ENCODE measurements around the gene CNTNAP5. TPM values are rescaled to one million over a fixed set of nuclear protein-coding genes. Genes with fewer than 3 reads are reported as not detected.

CNTNAP5 gene
- total and polyA plus RNA-seq, 2 of the 4 experiments (the other 2 are of a cell fraction) = not detected

DNA sequence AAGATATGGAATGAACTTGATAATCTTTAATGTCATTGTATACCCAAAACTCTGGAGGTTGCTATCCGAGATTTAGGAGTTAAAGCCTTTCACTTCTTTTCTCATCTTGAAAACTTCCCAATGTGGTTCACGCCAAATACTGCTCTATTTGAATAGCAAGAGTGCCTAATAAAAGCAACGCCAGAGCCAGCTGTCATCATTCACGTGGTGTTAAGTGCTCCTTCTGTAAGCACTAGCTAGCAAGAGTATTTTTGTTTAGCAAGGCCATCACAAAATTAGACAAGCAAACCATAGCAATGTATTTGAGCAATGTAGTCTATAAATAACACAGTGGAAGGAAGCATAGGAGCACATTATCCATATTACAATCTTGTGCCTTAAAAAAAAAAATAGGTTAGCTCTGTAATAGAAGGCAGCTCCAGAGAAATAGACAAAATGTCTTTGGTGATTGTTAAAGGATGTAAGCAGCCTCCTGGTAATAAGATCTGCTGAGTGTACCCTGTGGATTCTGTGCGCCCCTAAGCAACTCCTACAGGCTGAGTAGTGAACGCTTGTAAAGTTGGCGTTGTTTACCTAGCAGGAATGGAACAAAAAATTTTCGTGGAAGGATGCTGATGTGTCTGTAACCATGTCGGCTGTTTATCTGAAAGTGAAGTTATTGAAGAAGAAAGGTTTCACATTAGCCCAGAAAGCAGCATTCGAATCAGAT is 518.0 kb downstream of the CNTNAP5 start:
- Histone ChIP-seq H2BK120ac (ENCODE audit: low read depth, low read length) (no peak overlapping the region), H3K27ac (ENCODE audit: insufficient read depth, low read length) (no peak overlapping the region), H2AK5ac (ENCODE audit: low read depth, low read length) (no peak overlapping the region), H2BK20ac (ENCODE audit: low read depth, low read length) (no peak overlapping the region), H3K18ac (ENCODE audit: low read depth, low read length) (no peak overlapping the region), H3K23ac (ENCODE audit: low read depth, low read length) (no peak overlapping the region), H2BK5ac (ENCODE audit: low read depth, low read length, poor library complexity, severe bottlenecking) (no peak overlapping the region), H3K56ac (ENCODE audit: extremely low read depth, insufficient read depth, low read length) (no peak overlapping the region), H4K5ac (ENCODE audit: low read depth, low read length) (no peak overlapping the region), H3K4ac (ENCODE audit: low read depth, low read length) (no peak overlapping the region), H3K27me3 (ENCODE audit: control insufficient read depth, insufficient read depth, low read length) (no peaks in the 10 kb centered on the region), H3K36me3 (ENCODE audit: control insufficient read depth, insufficient read depth, low read length) (no peaks in the 10 kb centered on the region), H4K91ac (ENCODE audit: insufficient read depth, low read depth, low read length) (no peak overlapping the region), H3K79me1 (ENCODE audit: low read depth in 1 of 2, low read length in 2 of 2) (no peaks in the 10 kb centered on the region), H2BK15ac (ENCODE audit: low read depth, low read length) (no peak overlapping the region), H3K4me1 (ENCODE audit: control insufficient read depth, insufficient read depth, low read length) (no peaks in the 10 kb centered on the region), H3K9me1 (ENCODE audit: insufficient read depth, low read length) (no peaks in the 10 kb centered on the region), H3K4me3 (ENCODE audit: insufficient read depth, low read depth, low read length) (no peak overlapping the region), H3K9ac (ENCODE audit: low read depth, low read length) (no peak overlapping the region), H2AFZ (replicated peaks; ENCODE audit: low read length, poor library complexity) (no peak overlapping the region), H3K14ac (replicated peaks; ENCODE audit: low read depth, low read length) (no peak overlapping the region), H2AK9ac (replicated peaks; ENCODE audit: low read depth, low read length, poor library complexity) (no peak overlapping the region), H4K8ac (ENCODE audit: low read depth in 2 of 2, low read length in 2 of 2) (no peak overlapping the region), H4K20me1 (ENCODE audit: insufficient read depth, low read length) (no peaks in the 10 kb centered on the region), H3K4me2 (ENCODE audit: low read depth, low read length) (no peak overlapping the region), H3K9me3 (ENCODE audit: control insufficient read depth, insufficient read depth, low read length) (peaks cover under 1% of the 10 kb centered on the region; the same call in 1 of the 2 replicates)
- ChIA-PET POLR2A (ENCODE audit: unreplicated experiment) (no interaction called here), CTCF (interaction anchor here (0.5 kb wide), 1 partner anchor 181 kb away, joined by 3 read pairs; no protein-coding TSS in a partner anchor)
- ATAC-seq (ENCODE audit: low read depth) (no peak), DNase-seq (no peak)
- 28% methylated on average over 3 of the region's 10 CpGs; no CpG with 5 or more reads in 1 of the 2 experiments for WGBS, 2 experiments (ENCODE audit: extremely low coverage in 2 of 2, insufficient read length in 1 of 2)
- BruUV-seq (replicated peaks) = no TSS peak
- intact Hi-C loops (cut with micrococcal nuclease) (no loop called here), dilution Hi-C loops (cut with HindIII; ENCODE audit: low sequenced_read_pairs, unreplicated experiment) (no loop called here), in situ Hi-C loops (cut with MboI; ENCODE audit: low sequenced_read_pairs) (no loop called here)
- TF ChIP-seq SMC3 (IDR thresholded peaks at IDR 0.05; ENCODE audit: low read depth, low read length) (no peak), FOS (IDR thresholded peaks at IDR 0.05; ENCODE audit: low read depth, low read length) (no peak), RAD21 (IDR thresholded peaks at IDR 0.05; ENCODE audit: low read length) (no peak), RFX5 (IDR thresholded peaks at IDR 0.05; ENCODE audit: low read depth, low read length) (no peak), MAZ (IDR thresholded peaks at IDR 0.05; ENCODE audit: borderline replicate concordance, low read depth, low read length) (no peak), BHLHE40 (IDR thresholded peaks at IDR 0.05; ENCODE audit: low read depth, low read length) (no peak)
- TF ChIP-seq, protein P1, sequence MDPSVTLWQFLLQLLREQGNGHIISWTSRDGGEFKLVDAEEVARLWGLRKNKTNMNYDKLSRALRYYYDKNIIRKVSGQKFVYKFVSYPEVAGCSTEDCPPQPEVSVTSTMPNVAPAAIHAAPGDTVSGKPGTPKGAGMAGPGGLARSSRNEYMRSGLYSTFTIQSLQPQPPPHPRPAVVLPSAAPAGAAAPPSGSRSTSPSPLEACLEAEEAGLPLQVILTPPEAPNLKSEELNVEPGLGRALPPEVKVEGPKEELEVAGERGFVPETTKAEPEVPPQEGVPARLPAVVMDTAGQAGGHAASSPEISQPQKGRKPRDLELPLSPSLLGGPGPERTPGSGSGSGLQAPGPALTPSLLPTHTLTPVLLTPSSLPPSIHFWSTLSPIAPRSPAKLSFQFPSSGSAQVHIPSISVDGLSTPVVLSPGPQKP (IDR thresholded peaks at IDR 0.05; ENCODE audit: borderline replicate concordance, low read depth, low read length) = no peak

Data from IMR-90 (cell line).